ENCODE results near the gene ANLN. TPM values are rescaled to one million over a fixed set of nuclear protein-coding genes. Genes with fewer than 3 reads are reported as not detected.

The ANLN gene
- total and polyA plus RNA-seq, 9 of the 15 experiments (the other 6 are each of a cell fraction or from before 2014, with no cell fraction given) = 18.1 to 66.2 (median 38.7) TPM

GRCh38 chr7:36497775-36498174 is 108.1 kb downstream of the ANLN start:
- Histone ChIP-seq H3K27ac (ENCODE audit: extremely low read depth, low read depth, low read length) (no peak overlapping the region), H2AFZ (ENCODE audit: low read depth, low read length) (no peak overlapping the region), H3K4me2 (ENCODE audit: insufficient read depth, low read length) (no peak overlapping the region), H3K27me3 (ENCODE audit: control insufficient read depth in 2 of 2, insufficient read depth in 2 of 2, low read length in 2 of 2) (peaks cover 0 to 9% of the 10 kb centered on the region in 2 experiments; a peak in 2 of 5 replicates), H3K4me3 (no peak overlapping the region), H3K9me1 (ENCODE audit: control insufficient read depth, insufficient read depth, low read length) (no peaks in the 10 kb centered on the region), H3K79me2 (ENCODE audit: control insufficient read depth, insufficient read depth, low read length) (no peaks in the 10 kb centered on the region), H4K20me1 (replicated peaks; ENCODE audit: control insufficient read depth, insufficient read depth, low read length) (no peaks in the 10 kb centered on the region), H3K9me3 (replicated peaks; ENCODE audit: control insufficient read depth, insufficient read depth, low read depth, low read length) (no peaks in the 10 kb centered on the region), H3K36me3 (ENCODE audit: control insufficient read depth, insufficient read depth, low read length) (no peaks in the 10 kb centered on the region), H3K4me1 (replicated peaks in 1 of 2; ENCODE audit: control insufficient read depth in 2 of 2, insufficient read depth in 2 of 2, low read length in 2 of 2) (no peaks in the 10 kb centered on the region), H3K9ac (ENCODE audit: insufficient read depth in 1 of 2, low read depth in 2 of 2, low read length in 2 of 2) (no peak overlapping the region)
- FAIRE-seq = no peak
- WGBS (ENCODE audit: insufficient coverage, low coverage, missing lambda C conversion rate) = 4% methylated on average over 4 of the region's 4 CpGs
- ChIA-PET POLR2A (interaction anchor here (0.5 to 2.0 kb wide), 2 partner anchors 7 to 700 kb away, joined by 5 read pairs; no protein-coding TSS in a partner anchor), CTCF (ENCODE audit: low intra/inter-chr PET ratio) (no interaction called here)
- intact Hi-C loops (cut with micrococcal nuclease) (no loop called here), in situ Hi-C loops (cut with MboI) (no loop called here)
- TF ChIP-seq FOXO4 (CRISPR knock-in tag; IDR thresholded peaks at IDR 0.05) = no peak
- TF ChIP-seq ZNF512 (tag; IDR thresholded peaks at IDR 0.05) = no peak
- no peak for TF ChIP-seq TBL1XR1 (IDR thresholded peaks at IDR 0.05; ENCODE audit: low read length in 2 of 2)
- no peak for TF ChIP-seq XRCC5 (IDR thresholded peaks at IDR 0.05; ENCODE audit: low read depth, low read length)
- no peak for TF ChIP-seq ETV1 (tag; conservative IDR thresholded peaks at IDR 0.05; ENCODE audit: low read depth)
- TF ChIP-seq GATAD2A (IDR thresholded peaks at IDR 0.05) = no peak
- TF ChIP-seq HNRNPL (IDR thresholded peaks at IDR 0.05; ENCODE audit: low read depth, low read length) = no peak
- no peak for TF ChIP-seq CCAR2 (IDR thresholded peaks at IDR 0.05; ENCODE audit: low read depth, low read length)
- TF ChIP-seq POLR2B (IDR thresholded peaks at IDR 0.05; ENCODE audit: low read depth, partially characterized antibody) = no peak
- no peak for TF ChIP-seq MAFF (IDR thresholded peaks at IDR 0.05; ENCODE audit: low read length)
- no peak for TF ChIP-seq PURB (CRISPR knock-in tag; IDR thresholded peaks at IDR 0.05; ENCODE audit: low read depth)
- TF ChIP-seq HNRNPUL1 (IDR thresholded peaks at IDR 0.05; ENCODE audit: low read length) = no peak
- TF ChIP-seq ZNF518B (CRISPR knock-in tag; IDR thresholded peaks at IDR 0.05) = no peak
- no peak for TF ChIP-seq ELF4 (CRISPR knock-in tag; IDR thresholded peaks at IDR 0.05)
- DNase-seq (ENCODE audit: extremely low read depth in 1 of 4, low spot score in 3 of 4) = peak in 1 of 4 experiments; percentile 2
- ATAC-seq = no peak
- no TSS peak for BruUV-seq (replicated peaks)
